Measurements from ENCODE around the gene RPL35.

Gene RPL35

GRCh38 chr9:124858330-124859046 is 3.3 kb downstream of the RPL35 start:
- Histone ChIP-seq H3K27ac (ENCODE audit: low read length) (no peak overlapping the region), H3K4me3 (ENCODE audit: low read depth in 1 of 2, low read length in 2 of 2) (no peak overlapping the region), H3K36me3 (ENCODE audit: control insufficient read depth in 1 of 2, insufficient read depth in 2 of 2, low read length in 2 of 2) (peaks cover 35 to 42% of the 10 kb centered on the region in 2 donors), H3K27me3 (ENCODE audit: low read depth, low read length) (no peaks in the 10 kb centered on the region), H3K4me1 (ENCODE audit: control insufficient read depth in 1 of 2, insufficient read depth in 2 of 2, low read length in 2 of 2) (peaks cover 11 to 21% of the 10 kb centered on the region in 2 donors), H3K9me3 (ENCODE audit: control insufficient read depth in 1 of 2, low read length in 2 of 2) (no peaks in the 10 kb centered on the region)

GRCh38 chr9:124857533-124858162 is 4.1 kb downstream of the RPL35 start:
- no peak overlapping the region for H3K27ac ChIP-seq (ENCODE audit: low read length)
- no peaks in the 10 kb centered on the region for H3K27me3 ChIP-seq (ENCODE audit: low read depth, low read length)
- peaks cover 35 to 42% of the 10 kb centered on the region in 2 donors for H3K36me3 ChIP-seq (ENCODE audit: control insufficient read depth in 1 of 2, insufficient read depth in 2 of 2, low read length in 2 of 2)
- H3K4me1 ChIP-seq (ENCODE audit: control insufficient read depth in 1 of 2, insufficient read depth in 2 of 2, low read length in 2 of 2) = peaks cover 14 to 25% of the 10 kb centered on the region in 2 donors
- H3K4me3 ChIP-seq (ENCODE audit: low read depth in 1 of 2, low read length in 2 of 2) = no peak overlapping the region
- no peaks in the 10 kb centered on the region for H3K9me3 ChIP-seq (ENCODE audit: control insufficient read depth in 1 of 2, low read length in 2 of 2)

DNA sequence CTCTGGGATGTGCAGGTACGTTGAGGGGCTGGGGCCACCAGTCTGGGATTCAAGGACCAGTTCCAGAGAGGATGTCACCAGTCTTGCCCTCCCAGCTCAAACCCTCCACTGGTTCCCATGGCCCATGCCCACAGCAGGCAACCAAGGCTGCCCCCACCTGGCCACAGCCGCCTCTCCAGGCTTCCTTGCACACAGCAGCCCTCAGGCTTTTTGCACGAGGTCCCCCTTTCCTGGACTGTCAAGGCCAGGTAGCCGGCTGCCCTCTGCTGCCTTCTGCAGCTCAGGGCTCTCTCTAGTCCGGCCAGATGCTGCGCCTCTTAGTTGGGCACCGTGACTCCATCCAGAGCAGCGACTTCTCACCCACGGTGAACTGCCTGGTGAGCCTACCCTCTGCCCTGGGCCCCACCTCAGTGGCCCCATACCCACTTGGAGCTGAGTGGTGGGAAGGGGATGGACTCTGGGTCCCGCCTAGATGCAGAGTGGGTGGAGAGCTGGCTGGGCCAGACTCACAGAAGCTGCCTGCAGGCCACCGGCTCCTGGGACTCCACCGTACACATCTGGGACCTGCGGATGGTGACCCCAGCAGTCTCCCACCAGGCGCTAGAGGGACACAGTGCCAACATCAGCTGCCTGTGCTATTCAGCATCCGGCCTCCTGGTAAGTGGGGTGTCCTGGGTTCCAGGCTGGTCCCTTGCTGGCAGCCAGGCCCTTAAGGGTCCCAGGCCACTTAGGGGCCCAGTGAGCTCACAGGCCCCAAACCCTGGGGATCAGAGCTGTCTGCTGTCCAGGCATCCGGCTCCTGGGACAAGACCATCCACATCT is 5.6 kb downstream of the RPL35 start:
- H3K27me3 ChIP-seq (ENCODE audit: low read depth, low read length) = no peaks in the 10 kb centered on the region
- H3K4me3 ChIP-seq (ENCODE audit: low read depth in 1 of 2, low read length in 2 of 2) = no peak overlapping the region
- H3K36me3 ChIP-seq (ENCODE audit: control insufficient read depth in 1 of 2, insufficient read depth in 2 of 2, low read length in 2 of 2) = peaks cover 35 to 42% of the 10 kb centered on the region in 2 donors
- H3K4me1 ChIP-seq (ENCODE audit: control insufficient read depth in 1 of 2, insufficient read depth in 2 of 2, low read length in 2 of 2) = peaks cover 17 to 32% of the 10 kb centered on the region in 2 donors
- H3K9me3 ChIP-seq (ENCODE audit: control insufficient read depth in 1 of 2, low read length in 2 of 2) = no peaks in the 10 kb centered on the region
- no peak overlapping the region for H3K27ac ChIP-seq (ENCODE audit: low read length)

DNA sequence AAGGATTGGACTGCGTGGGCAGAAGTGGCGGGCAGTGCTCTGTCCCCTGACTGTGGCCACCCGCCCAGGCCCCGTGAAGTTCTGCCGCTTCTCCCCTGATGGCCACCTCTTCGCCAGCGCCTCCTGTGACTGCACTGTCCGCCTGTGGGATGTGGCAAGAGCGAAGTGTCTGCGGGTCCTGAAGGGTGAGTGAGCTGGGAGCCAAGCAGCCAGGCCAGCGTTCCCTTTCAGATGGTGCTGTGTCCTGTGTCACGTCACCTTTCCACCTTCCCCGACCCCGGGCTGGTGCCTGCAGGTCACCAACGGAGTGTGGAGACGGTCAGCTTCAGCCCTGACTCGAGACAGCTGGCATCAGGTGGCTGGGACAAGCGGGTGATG is 6.2 kb downstream of the RPL35 start:
- Histone ChIP-seq H3K9me3 (ENCODE audit: control insufficient read depth in 1 of 2, low read length in 2 of 2) (no peaks in the 10 kb centered on the region), H3K36me3 (ENCODE audit: control insufficient read depth in 1 of 2, insufficient read depth in 2 of 2, low read length in 2 of 2) (peaks cover 32 to 42% of the 10 kb centered on the region in 2 donors), H3K4me3 (ENCODE audit: low read depth in 1 of 2, low read length in 2 of 2) (no peak overlapping the region), H3K4me1 (ENCODE audit: control insufficient read depth in 1 of 2, insufficient read depth in 2 of 2, low read length in 2 of 2) (peaks cover 12 to 26% of the 10 kb centered on the region in 2 donors), H3K27ac (ENCODE audit: low read length) (no peak overlapping the region), H3K27me3 (ENCODE audit: low read depth, low read length) (no peaks in the 10 kb centered on the region)

GRCh38 chr9:124854822-124855221 is 6.9 kb downstream of the RPL35 start:
- peaks cover 6 to 19% of the 10 kb centered on the region in 2 donors for H3K4me1 ChIP-seq (ENCODE audit: control insufficient read depth in 1 of 2, insufficient read depth in 2 of 2, low read length in 2 of 2)
- H3K4me3 ChIP-seq (ENCODE audit: low read depth in 1 of 2, low read length in 2 of 2) = no peak overlapping the region
- H3K9me3 ChIP-seq (ENCODE audit: control insufficient read depth in 1 of 2, low read length in 2 of 2) = no peaks in the 10 kb centered on the region
- H3K27ac ChIP-seq (ENCODE audit: low read length) = no peak overlapping the region
- peaks cover 25 to 35% of the 10 kb centered on the region in 2 donors for H3K36me3 ChIP-seq (ENCODE audit: control insufficient read depth in 1 of 2, insufficient read depth in 2 of 2, low read length in 2 of 2)
- no peaks in the 10 kb centered on the region for H3K27me3 ChIP-seq (ENCODE audit: low read depth, low read length)

GRCh38 chr9:124854161-124854560 is 7.6 kb downstream of the RPL35 start:
- H3K27ac ChIP-seq (ENCODE audit: low read length) = no peak overlapping the region
- peaks cover 19 to 28% of the 10 kb centered on the region in 2 donors for H3K36me3 ChIP-seq (ENCODE audit: control insufficient read depth in 1 of 2, insufficient read depth in 2 of 2, low read length in 2 of 2)
- no peaks in the 10 kb centered on the region for H3K9me3 ChIP-seq (ENCODE audit: control insufficient read depth in 1 of 2, low read length in 2 of 2)
- H3K4me3 ChIP-seq (ENCODE audit: low read depth in 1 of 2, low read length in 2 of 2) = no peak overlapping the region
- H3K27me3 ChIP-seq (ENCODE audit: low read depth, low read length) = no peaks in the 10 kb centered on the region
- H3K4me1 ChIP-seq (ENCODE audit: control insufficient read depth in 1 of 2, insufficient read depth in 2 of 2, low read length in 2 of 2) = peaks cover 6 to 18% of the 10 kb centered on the region in 2 donors

DNA sequence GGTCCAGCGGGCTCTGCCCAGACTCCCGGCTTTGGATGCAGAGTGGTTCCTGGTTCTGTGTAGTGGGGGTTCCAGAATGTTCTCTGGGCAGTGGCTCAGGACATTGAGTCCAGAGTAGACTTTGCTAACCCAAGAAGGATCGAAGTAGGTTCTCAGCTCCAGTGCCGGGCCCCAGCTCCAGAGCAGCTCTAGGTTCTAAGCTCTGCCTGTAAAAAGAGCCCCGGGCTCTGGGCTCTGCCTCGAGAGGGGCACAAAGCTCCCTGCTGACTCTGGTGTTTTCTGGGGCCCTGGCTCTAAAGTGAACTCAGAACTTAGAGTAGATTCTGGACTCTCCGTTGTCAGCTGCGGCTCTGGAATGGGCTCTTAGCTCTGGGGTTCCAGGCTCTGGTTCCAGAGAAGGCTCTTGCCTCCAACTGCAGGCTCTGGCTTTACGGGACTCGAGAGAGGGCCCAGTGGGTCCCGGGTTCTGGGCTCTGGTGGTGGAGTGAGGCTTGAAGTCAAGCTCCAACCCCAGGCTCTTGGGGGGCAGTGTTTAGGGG is 8.1 kb downstream of the RPL35 start:
- no peaks in the 10 kb centered on the region for H3K27me3 ChIP-seq (ENCODE audit: low read depth, low read length)
- peaks cover 6 to 18% of the 10 kb centered on the region in 2 donors for H3K4me1 ChIP-seq (ENCODE audit: control insufficient read depth in 1 of 2, insufficient read depth in 2 of 2, low read length in 2 of 2)
- no peaks in the 10 kb centered on the region for H3K9me3 ChIP-seq (ENCODE audit: control insufficient read depth in 1 of 2, low read length in 2 of 2)
- H3K27ac ChIP-seq (ENCODE audit: low read length) = no peak overlapping the region
- H3K4me3 ChIP-seq (ENCODE audit: low read depth in 1 of 2, low read length in 2 of 2) = peak overlapping the region in 1 of 2 donors; percentile 55
- peaks cover 14 to 23% of the 10 kb centered on the region in 2 donors for H3K36me3 ChIP-seq (ENCODE audit: control insufficient read depth in 1 of 2, insufficient read depth in 2 of 2, low read length in 2 of 2)

DNA sequence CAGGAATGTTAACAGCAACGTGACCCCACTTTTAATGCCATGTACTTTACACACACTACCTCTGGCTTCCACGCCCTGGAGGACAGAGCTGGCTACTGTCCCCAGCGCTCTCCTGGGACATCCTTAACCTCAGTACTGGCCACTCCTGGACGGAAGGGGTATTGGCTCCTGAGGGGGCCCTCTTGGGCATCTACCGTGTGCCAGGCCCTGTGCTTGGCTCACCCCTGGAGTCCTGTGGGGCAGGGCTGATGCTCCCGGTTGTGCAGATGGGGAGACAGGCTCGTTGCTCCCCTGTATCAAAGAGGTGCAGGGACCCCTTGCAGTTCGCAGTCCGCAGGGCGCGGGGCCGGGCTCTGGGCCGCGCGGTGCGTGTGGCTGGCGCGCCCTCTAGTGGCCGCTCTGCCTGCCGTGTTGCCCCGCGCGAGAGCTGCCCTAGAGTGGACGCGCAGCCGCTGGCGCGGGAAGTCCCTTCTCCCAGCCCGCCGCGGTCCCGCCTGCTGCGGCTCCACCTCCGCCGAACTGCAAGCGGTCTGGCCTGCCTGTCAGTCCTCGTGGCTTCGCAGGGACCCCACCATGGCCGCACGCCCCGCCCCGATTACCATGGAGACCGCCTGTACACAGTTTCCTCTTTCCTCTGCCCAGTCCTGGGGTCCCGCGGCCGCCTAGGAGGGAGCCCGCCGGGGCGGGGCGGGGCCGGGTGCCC is 8.8 kb downstream of the RPL35 start, which contains the start of gene WDR38:
Gene WDR38 (plus strand): TSS at position 632 of the 703 bp plus-strand sequence. CDS start 72 bp downstream, outside the sequence.
- no peaks in the 10 kb centered on the region for H3K27me3 ChIP-seq (ENCODE audit: low read depth, low read length)
- peaks cover 6 to 18% of the 10 kb centered on the region in 2 donors for H3K4me1 ChIP-seq (ENCODE audit: control insufficient read depth in 1 of 2, insufficient read depth in 2 of 2, low read length in 2 of 2)
- peak within 1 kb of the TSS; percentile 55 for H3K4me3 ChIP-seq (ENCODE audit: low read depth in 1 of 2, low read length in 2 of 2)
- no peaks in the 10 kb centered on the region for H3K9me3 ChIP-seq (ENCODE audit: control insufficient read depth in 1 of 2, low read length in 2 of 2)
- H3K27ac ChIP-seq (ENCODE audit: low read length) = no peak within 1 kb of the TSS
- peaks cover 7 to 16% of the 10 kb centered on the region in 2 donors for H3K36me3 ChIP-seq (ENCODE audit: control insufficient read depth in 1 of 2, insufficient read depth in 2 of 2, low read length in 2 of 2)

DNA sequence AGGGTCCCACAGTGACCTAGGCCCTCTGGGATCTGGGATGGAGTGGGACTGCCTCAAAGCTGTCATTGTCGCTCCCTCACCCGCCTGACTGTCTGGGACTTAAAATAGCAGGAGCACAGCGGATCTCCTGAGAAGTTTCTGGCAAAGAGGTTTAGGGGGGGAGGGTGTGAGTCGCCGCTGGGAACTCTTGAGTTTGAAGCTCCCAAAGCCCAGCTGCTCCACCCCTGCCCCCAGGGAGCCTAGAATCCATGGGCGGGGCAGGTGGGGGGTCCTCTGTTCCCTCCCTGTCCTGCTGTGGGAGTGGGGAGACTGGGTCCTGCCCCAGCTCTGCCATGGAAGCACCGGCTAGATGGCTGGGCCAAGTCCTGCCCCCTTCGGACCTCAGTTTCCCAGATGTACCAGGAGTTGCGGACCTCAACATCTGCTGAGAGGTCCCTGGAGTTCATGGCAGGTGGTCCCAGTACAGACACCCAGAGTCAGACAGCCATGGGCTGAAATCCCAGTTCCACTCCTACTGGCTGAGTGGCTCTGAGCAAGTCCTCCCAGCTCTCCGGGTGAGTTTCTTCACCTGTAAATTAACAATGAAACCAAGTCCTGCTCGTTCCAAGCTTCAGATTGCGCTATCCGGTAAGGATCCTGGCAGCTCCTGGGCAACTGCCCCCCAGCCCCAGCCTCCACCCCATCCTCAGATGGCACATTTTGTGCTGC is 9.5 kb downstream of the RPL35 start:
- Histone ChIP-seq H3K27ac (ENCODE audit: low read length) (no peak overlapping the region), H3K4me3 (ENCODE audit: low read depth in 1 of 2, low read length in 2 of 2) (peak overlapping the region; percentile 55), H3K27me3 (ENCODE audit: low read depth, low read length) (no peaks in the 10 kb centered on the region), H3K4me1 (ENCODE audit: control insufficient read depth in 1 of 2, insufficient read depth in 2 of 2, low read length in 2 of 2) (peaks cover 6 to 18% of the 10 kb centered on the region in 2 donors), H3K9me3 (ENCODE audit: control insufficient read depth in 1 of 2, low read length in 2 of 2) (no peaks in the 10 kb centered on the region), H3K36me3 (ENCODE audit: control insufficient read depth in 1 of 2, insufficient read depth in 2 of 2, low read length in 2 of 2) (peaks cover 0 to 9% of the 10 kb centered on the region in 2 donors)

DNA sequence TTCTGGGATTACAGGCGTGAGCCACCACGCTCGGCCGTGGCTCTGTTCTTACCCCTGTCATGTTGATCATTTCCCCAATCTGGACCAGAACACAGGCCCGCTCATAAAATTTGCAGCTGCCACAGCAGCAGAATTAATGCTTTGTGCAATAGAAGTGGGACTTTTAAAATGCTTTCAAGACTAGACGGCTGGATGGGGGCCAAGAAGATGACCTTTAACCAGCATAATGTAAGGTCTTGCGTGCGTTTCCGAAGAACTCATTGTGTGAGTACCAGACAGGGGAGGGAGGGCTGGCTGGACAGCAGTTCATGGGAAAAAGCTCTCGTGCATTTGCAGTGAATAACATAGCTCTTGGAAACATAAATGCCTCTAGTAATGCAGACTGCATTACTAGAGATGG is 12.0 kb downstream of the RPL35 start:
- Histone ChIP-seq H3K27me3 (ENCODE audit: low read depth, low read length) (no peaks in the 10 kb centered on the region), H3K27ac (ENCODE audit: low read length) (no peak overlapping the region), H3K4me3 (ENCODE audit: low read depth in 1 of 2, low read length in 2 of 2) (no peak overlapping the region), H3K9me3 (ENCODE audit: control insufficient read depth in 1 of 2, low read length in 2 of 2) (no peaks in the 10 kb centered on the region), H3K36me3 (ENCODE audit: control insufficient read depth in 1 of 2, insufficient read depth in 2 of 2, low read length in 2 of 2) (no peaks in the 10 kb centered on the region), H3K4me1 (ENCODE audit: control insufficient read depth in 1 of 2, insufficient read depth in 2 of 2, low read length in 2 of 2) (peaks cover 6 to 18% of the 10 kb centered on the region in 2 donors)
